ENCODE results near the gene ATE1. TPM values are rescaled to one million over a fixed set of nuclear protein-coding genes. Genes with fewer than 3 reads are reported as not detected.
"Not testable (repeated sequence)": the region's sequence is repeated elsewhere in the genome, so short reads cannot be mapped to it uniquely, and the experiment has no call there.

The ATE1 gene
- total and polyA plus RNA-seq, 8 donors, result 4.9 to 47.4 (median 9.1) TPM

DNA sequence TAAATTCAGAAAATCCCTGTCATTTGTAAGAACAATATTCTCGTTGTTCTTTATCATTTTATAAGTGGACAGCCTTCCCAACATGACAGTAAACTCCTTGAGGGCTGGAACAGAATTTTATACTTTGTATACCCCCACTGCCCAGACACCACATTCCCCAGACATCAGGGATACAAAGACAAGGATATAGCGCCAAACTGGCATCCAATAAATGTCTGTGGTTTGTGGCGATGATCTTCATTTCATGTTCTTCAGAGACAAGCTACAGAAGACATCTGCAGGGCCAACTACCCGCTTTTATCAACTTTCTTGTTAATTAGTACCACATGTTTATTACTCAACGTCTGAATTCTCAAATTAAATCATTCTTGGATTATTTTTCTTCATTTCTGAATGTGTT, 155.9 kb downstream of the ATE1 start:
- no peak for DNase-seq
- Histone ChIP-seq H3K36me3 (no peaks in the 10 kb centered on the region), H3K9me3 (peaks cover 0 to 8% (median 0%) of the 10 kb centered on the region in 4 donors), H3K27ac (no peak overlapping the region), H3K4me3 (no peak overlapping the region), H3K27me3 (no peaks in the 10 kb centered on the region), H3K4me1 (peaks cover 0 to 13% (median 0%) of the 10 kb centered on the region in 4 donors)
- 71 to 76% (median 73%) methylated on average over 5 of the region's 5 CpGs for WGBS, 5 donors
- no peak for TF ChIP-seq POLR2AphosphoS5 (IDR thresholded peaks at IDR 0.05)
- TF ChIP-seq, protein P1, sequence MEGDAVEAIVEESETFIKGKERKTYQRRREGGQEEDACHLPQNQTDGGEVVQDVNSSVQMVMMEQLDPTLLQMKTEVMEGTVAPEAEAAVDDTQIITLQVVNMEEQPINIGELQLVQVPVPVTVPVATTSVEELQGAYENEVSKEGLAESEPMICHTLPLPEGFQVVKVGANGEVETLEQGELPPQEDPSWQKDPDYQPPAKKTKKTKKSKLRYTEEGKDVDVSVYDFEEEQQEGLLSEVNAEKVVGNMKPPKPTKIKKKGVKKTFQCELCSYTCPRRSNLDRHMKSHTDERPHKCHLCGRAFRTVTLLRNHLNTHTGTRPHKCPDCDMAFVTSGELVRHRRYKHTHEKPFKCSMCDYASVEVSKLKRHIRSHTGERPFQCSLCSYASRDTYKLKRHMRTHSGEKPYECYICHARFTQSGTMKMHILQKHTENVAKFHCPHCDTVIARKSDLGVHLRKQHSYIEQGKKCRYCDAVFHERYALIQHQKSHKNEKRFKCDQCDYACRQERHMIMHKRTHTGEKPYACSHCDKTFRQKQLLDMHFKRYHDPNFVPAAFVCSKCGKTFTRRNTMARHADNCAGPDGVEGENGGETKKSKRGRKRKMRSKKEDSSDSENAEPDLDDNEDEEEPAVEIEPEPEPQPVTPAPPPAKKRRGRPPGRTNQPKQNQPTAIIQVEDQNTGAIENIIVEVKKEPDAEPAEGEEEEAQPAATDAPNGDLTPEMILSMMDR (IDR thresholded peaks at IDR 0.05), result no peak
- TF ChIP-seq POLR2A (IDR thresholded peaks at IDR 0.05), result no peak
- no peak for TF ChIP-seq EP300 (IDR thresholded peaks at IDR 0.05)
- intact Hi-C loops (cut with DNase I; ENCODE audit: low total_unique reads), result no loop called here

DNA sequence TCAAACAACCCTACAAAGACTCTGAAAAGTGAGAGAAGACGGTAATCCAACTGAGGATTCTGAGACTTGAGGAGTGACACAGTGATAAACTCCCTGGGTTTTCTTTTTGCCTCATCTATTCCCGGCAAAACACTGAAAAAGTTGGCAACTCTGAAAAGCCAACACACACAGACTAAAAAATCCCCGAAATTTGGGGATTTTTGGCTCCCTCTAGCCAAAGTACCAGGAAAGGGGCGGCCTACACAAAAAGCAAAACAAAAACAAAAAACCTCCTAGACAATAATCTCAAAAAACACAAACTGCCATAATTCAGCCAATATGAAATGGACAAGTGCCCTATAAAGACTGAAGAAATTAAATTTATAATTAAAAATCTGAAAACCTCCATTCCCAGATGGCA, 161.4 kb downstream of the ATE1 start:
- DNase-seq, result no peak
- intact Hi-C loops (cut with DNase I; ENCODE audit: low total_unique reads), result no loop called here
- peaks cover 0 to 10% (median 10%) of the 10 kb centered on the region in 4 donors for H3K36me3 ChIP-seq
- TF ChIP-seq POLR2A (IDR thresholded peaks at IDR 0.05) (no peak), POLR2AphosphoS5 (IDR thresholded peaks at IDR 0.05) (no peak)
- TF ChIP-seq, protein P1 (IDR thresholded peaks at IDR 0.05), result no peak
- peaks cover 0 to 11% (median 0%) of the 10 kb centered on the region in 4 donors for H3K9me3 ChIP-seq
- no peaks in the 10 kb centered on the region for H3K4me1 ChIP-seq
- no peak overlapping the region for H3K4me3 ChIP-seq
- 68 to 73% (median 72%) methylated on average over 4 of the region's 4 CpGs for WGBS, 5 donors
- H3K27me3 ChIP-seq, result no peaks in the 10 kb centered on the region
- no peak overlapping the region for H3K27ac ChIP-seq

DNA sequence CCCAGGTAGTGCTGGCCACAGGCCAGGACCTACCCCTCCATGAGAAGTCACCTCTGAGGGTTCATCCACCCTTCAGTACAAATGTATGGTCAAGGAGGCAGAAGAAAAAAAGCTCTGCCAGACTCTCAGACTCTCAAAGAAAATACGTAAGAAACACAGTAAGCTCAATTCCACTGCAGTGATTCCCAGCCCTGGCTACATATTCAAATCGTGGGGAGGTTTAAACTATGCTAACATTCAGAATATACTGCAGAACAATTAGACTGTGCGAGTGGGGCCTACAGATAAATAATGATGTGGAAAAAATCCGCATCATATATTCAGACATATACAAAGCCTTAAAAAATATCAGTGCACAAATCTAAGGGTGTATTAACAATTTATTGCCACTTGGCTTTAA, 162.6 kb downstream of the ATE1 start:
- H3K27ac ChIP-seq, result no peak overlapping the region
- no peak overlapping the region for H3K4me3 ChIP-seq
- intact Hi-C loops (cut with DNase I; ENCODE audit: low total_unique reads), result no loop called here
- no peaks in the 10 kb centered on the region for H3K4me1 ChIP-seq
- peaks cover 0 to 20% (median 15%) of the 10 kb centered on the region in 4 donors for H3K36me3 ChIP-seq
- DNase-seq, result no peak
- TF ChIP-seq POLR2A (IDR thresholded peaks at IDR 0.05) (no peak), POLR2AphosphoS5 (IDR thresholded peaks at IDR 0.05) (no peak), EP300 (IDR thresholded peaks at IDR 0.05) (no peak)
- TF ChIP-seq, protein P1 (IDR thresholded peaks at IDR 0.05), result no peak
- 81 to 95% (median 89%) methylated on average over 4 of the region's 4 CpGs for WGBS, 5 donors
- H3K9me3 ChIP-seq, result peaks cover 0 to 14% (median 5%) of the 10 kb centered on the region in 4 donors
- no peaks in the 10 kb centered on the region for H3K27me3 ChIP-seq

DNA sequence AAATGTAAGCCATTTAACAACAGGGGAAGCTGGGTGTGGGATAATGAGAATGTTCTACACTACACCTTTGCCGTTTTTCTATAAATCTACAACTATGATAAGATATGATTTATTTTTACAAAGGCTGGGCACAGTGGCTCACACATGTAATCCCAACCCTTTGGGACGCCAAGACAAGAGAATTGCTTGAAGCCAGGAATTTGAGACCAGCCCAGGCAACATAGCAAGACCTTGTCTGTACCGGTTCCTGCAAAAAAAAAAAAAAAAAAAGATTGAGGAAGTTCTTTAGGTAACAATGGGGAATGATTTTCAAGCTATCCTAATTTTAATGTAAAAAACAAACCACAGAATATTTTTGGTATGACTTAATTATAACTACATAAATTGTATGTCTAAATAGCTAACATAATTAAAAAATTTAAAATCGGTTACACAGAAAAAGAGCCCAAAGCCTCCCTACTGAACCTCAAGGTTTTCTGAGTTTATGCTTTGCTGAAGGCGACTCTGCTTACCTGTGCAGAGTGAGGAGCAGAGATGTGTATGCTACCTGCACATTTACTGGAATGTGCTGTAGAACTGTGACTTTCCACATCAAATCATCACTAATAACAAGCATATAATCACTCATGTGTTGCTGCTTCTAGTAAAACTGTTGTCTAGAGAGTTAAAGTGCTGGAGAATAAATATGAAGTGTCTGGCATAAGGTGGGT, 163.4 kb downstream of the ATE1 start:
- H3K27ac ChIP-seq, result no peak overlapping the region
- TF ChIP-seq, protein P1 (IDR thresholded peaks at IDR 0.05), result no peak
- TF ChIP-seq EP300 (IDR thresholded peaks at IDR 0.05) (no peak), POLR2AphosphoS5 (IDR thresholded peaks at IDR 0.05) (no peak), POLR2A (IDR thresholded peaks at IDR 0.05) (no peak)
- intact Hi-C loops (cut with DNase I; ENCODE audit: low total_unique reads), result no loop called here

DNA sequence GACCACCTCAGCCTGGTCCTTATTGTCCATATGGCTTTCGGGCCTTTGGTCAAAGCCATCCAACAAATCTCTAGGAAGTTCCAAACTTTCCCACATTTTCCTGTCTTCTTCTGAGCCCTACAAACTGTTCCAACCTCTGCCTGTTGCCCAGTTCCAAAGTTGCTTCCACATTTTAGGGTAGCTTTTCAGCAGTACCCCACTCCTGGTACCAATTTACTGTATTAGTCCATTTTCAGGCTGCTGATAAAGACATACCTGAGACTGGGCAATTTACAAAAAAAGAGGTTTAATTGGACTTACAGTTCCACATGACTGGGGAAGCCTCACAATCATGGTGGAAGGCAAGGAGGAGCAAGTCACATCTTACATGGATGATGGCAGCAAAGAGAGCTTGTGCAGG, 170.6 kb downstream of the ATE1 start:
- H3K27me3 ChIP-seq; intact Hi-C loops (cut with DNase I; ENCODE audit: low total_unique reads); H3K4me1 ChIP-seq; H3K4me3 ChIP-seq; DNase-seq; H3K27ac ChIP-seq: not testable (repeated sequence)
- Histone ChIP-seq H3K9me3 (peaks cover 15 to 54% (median 30%) of the 10 kb centered on the region in 4 donors), H3K36me3 (peaks cover 3 to 47% (median 24%) of the 10 kb centered on the region in 4 donors)
- 93 to 100% (median 100%) methylated on average over 1 of the region's 1 CpG for WGBS, 5 donors

More for the DNA sequence above, 163.4 kb downstream of the ATE1 start:
- Histone ChIP-seq H3K36me3 (peaks cover 0 to 28% (median 15%) of the 10 kb centered on the region in 4 donors), H3K4me3 (no peak overlapping the region), H3K4me1 (no peaks in the 10 kb centered on the region), H3K9me3 (peaks cover 2 to 22% (median 12%) of the 10 kb centered on the region in 4 donors), H3K27me3 (no peaks in the 10 kb centered on the region)
- no peak for DNase-seq
- 69 to 91% (median 77%) methylated on average over 5 of the region's 5 CpGs for WGBS, 5 donors

DNA sequence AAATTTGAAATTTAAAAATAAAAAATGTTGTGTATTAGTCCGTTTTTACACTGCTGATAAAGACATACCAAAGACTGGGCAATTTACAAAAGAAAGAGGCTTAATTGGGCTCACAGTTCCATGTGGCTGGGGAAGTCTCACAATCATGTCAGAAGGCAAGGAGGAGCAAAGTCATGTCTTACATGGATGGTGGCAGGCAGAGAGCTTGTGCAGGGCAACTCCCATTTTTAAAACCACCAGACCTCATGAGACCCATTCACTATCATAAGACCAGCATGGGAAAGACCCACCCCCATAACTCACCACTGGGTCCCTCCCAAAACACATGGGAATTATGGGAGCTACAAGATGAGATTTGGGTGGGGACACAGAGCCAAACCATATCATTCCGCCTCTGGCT, 172.3 kb downstream of the ATE1 start:
- WGBS, 5 donors, result 93 to 98% (median 94%) methylated on average over 2 of the region's 2 CpGs
- peaks cover 15 to 48% (median 30%) of the 10 kb centered on the region in 4 donors for H3K9me3 ChIP-seq
- H3K27ac ChIP-seq; H3K4me1 ChIP-seq; DNase-seq; H3K4me3 ChIP-seq; intact Hi-C loops (cut with DNase I; ENCODE audit: low total_unique reads); H3K27me3 ChIP-seq: not testable (repeated sequence)
- peaks cover 3 to 40% (median 20%) of the 10 kb centered on the region in 4 donors for H3K36me3 ChIP-seq

Measured in stomach (tissue), 9 donors.